Coronary artery (tissue), 2 donors: ENCODE measurements around the gene FAM168A.
A peak's percentile ranks its signal among the peaks of the same experiment; 100 is the strongest.

Experiments used
- DNase-seq: peaks from one replicate; pipeline ENCODE4 v3.0.0-alpha.2; 2017; ENCODE audit warnings: low spot score
- H3K27ac ChIP-seq, 2 donors: fragments of 200-600 bp; sonication (generic); one replicate each; pipeline ENCODE4 v1.5.1; 2016 to 2019
- H3K4me3 ChIP-seq: fragments of 200-600 bp; sonication (generic); 2 replicates; pipeline ENCODE4 v1.5.1; 2016; ENCODE audit warnings: mild to moderate bottlenecking, moderate library complexity
- TF ChIP-seq, protein P1 (sequence below): fragments of 200-600 bp; sonication (generic); IDR thresholded peaks from one replicate; pipeline ENCODE4 v1.5.1; 2019; ENCODE audit warnings: antibody characterized with exemption

Gene FAM168A

DNA sequence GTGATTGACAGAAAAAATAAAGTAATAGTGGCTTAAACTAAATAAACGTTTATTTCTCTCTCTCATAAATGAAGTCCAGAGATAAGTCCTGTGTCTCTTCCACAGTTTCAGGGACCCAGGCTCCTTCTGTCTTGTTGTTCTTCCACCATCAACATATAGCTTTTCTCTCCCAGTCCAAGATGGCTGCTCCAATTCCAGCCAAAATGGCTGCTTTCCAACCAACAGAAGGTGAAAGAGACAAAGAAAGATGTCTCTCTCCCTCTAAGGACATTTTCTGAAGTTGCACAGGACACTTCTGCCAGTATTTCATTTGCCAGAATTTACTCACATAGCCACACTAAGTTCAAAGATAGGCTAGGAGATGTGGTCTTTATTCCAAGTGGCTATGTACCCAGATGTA lies 39.1 kb upstream of the FAM168A start:
- H3K27ac ChIP-seq = no peak overlapping the region
- H3K4me3 ChIP-seq = no peak overlapping the region
- TF ChIP-seq, protein P1, sequence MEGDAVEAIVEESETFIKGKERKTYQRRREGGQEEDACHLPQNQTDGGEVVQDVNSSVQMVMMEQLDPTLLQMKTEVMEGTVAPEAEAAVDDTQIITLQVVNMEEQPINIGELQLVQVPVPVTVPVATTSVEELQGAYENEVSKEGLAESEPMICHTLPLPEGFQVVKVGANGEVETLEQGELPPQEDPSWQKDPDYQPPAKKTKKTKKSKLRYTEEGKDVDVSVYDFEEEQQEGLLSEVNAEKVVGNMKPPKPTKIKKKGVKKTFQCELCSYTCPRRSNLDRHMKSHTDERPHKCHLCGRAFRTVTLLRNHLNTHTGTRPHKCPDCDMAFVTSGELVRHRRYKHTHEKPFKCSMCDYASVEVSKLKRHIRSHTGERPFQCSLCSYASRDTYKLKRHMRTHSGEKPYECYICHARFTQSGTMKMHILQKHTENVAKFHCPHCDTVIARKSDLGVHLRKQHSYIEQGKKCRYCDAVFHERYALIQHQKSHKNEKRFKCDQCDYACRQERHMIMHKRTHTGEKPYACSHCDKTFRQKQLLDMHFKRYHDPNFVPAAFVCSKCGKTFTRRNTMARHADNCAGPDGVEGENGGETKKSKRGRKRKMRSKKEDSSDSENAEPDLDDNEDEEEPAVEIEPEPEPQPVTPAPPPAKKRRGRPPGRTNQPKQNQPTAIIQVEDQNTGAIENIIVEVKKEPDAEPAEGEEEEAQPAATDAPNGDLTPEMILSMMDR = no peak
- no peak for DNase-seq

DNA sequence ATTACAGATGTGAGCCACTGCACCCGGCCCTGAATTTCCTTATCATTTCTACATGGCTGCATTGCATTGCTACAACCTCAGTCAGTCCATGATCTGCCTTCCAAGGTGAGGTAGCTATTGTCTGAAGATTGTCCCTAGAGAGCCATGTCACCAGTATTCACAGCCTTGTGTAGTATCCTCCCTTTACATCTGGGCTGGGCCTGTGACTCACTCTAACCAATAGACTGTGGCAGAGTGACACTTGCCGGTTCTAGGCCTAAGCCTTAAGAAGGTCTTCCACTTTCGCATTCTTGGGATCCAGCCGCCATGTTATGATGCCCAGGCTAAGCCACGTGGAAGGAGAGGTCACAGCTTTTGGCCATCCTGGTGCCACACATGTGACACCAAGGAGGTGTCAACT lies 38.3 kb upstream of the FAM168A start:
- H3K4me3 ChIP-seq = no peak overlapping the region
- DNase-seq = no peak
- TF ChIP-seq, protein P1 = no peak
- H3K27ac ChIP-seq = no peak overlapping the region

DNA sequence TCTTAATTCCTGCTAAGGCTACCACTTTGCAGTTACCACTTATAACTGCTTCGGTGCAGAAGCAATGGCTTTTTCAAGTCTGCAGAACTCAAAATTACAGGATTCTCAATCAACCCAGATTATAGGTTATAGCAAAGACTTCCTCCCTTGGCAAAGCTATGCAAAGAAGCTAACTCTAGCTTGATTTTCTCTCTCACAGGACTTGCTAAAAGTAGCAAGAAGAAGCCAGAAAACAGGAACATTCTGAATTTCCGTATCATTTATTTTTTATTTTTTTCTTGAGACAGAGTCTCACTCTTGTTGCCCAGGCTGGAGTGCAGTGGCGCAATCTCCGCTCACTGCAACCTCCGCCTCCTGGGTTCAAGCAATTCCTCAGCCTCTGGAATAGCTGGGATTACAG lies 37.8 kb upstream of the FAM168A start:
- TF ChIP-seq, protein P1 = no peak
- no peak overlapping the region for H3K4me3 ChIP-seq
- no peak overlapping the region for H3K27ac ChIP-seq
- DNase-seq = no peak

DNA sequence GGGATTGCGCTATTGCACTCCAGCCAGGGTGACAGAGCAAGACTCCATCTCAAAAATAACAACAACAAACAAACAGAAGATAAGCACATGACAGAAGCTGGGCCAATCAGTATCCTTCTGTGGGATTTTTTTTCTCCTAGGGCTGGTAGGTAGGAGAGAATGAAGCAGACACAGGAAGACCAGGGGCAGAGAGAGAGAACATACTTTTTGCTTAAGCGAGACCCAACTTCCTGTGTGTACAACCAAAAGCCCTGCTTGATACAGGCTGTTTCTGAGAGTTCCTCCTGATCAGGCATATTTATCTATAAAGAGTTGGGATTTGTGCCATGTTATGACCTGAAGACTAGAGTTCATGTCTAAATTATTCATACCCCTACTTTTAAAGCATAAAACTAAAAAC lies 36.1 kb upstream of the FAM168A start:
- TF ChIP-seq, protein P1 = no peak
- H3K4me3 ChIP-seq = no peak overlapping the region
- H3K27ac ChIP-seq = no peak overlapping the region
- no peak for DNase-seq

DNA sequence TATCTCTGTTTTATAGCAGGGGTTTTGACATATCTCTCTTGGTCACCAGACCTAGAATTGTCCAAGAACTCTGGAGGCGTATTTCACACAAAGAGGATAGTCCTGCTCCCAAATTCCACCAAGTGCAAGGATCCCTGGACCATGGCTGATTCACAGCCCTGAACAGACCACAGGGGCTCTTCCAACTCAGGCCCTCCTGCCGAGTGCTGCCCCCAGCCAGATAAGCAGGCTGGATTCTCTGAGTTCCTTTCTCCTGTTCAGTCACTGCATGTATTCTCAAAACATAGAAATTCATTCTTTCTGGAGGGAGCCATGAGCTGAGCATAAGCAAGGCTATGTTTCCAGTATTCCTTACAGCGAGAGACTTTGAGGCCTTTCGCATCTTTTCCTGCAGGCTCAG lies 35.1 kb upstream of the FAM168A start:
- Histone ChIP-seq H3K4me3 (no peak overlapping the region), H3K27ac (no peak overlapping the region)
- no peak for DNase-seq
- TF ChIP-seq, protein P1 = no peak

DNA sequence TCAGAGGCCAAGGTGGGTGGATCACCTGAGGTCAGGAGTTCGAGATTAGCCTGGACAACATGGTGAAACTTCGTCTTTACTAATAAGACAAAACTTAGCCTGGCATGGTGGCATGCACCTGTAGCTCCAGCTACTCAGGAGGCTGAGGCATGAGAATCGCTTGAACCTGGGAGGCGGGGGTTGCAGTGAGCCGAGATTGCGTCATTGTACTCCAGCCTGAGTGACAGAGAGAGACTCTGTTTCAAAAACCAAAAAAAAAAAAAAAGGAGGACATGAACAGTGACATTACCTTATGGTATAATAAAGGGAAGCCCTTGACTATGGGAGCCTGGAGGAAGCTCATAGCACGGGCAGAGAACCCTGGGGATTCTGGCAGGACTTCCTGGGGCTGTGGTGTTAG lies 32.0 kb upstream of the FAM168A start:
- TF ChIP-seq, protein P1 = no peak
- DNase-seq = no peak
- no peak overlapping the region for H3K4me3 ChIP-seq
- no peak overlapping the region for H3K27ac ChIP-seq

DNA sequence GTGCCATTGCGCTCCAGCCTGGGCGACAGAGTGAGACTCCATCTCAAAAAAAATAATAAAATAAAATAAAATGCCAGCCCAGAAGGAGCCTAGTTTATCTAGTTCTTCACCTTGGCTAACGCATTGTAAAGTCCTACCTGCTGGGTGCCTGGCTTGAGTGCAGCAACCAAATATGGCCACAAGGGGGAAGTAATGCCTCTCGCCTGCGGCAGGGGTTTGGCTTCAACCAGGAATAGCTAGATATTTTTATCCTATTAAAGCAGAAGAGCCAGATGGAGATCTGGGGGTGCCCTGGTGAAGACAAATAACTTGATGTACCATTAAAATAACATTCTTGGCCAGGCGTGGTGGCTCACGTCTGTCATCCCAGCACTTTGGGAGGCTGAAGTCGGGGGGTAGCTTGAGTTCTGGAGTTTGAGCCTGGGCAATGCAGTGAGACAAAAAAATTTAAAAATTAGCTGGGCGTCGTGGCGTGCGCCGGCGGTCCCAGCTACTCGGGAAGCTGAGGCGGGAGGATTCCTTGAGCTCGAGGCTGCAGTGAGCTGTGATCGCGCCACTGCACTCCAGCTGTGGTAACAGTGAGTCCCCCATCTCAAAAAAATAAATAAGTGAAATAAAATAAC lies 27.9 kb upstream of the FAM168A start:
- Histone ChIP-seq H3K27ac (no peak overlapping the region), H3K4me3 (peak overlapping the region; percentile 52)
- DNase-seq = peak; percentile 81
- TF ChIP-seq, protein P1 = peak; percentile 65
